ENCODE data around the gene RIPOR2. TPM values are rescaled to one million over a fixed set of nuclear protein-coding genes. Genes with fewer than 3 reads are reported as not detected.

Gene RIPOR2
- total RNA-seq, 1 donor from 2014 or later = 9.9 TPM

- Histone ChIP-seq H3K36me3 (ENCODE audit: control insufficient read depth in 3 of 3, insufficient read depth in 3 of 3, low read length in 3 of 3) (no peaks in the 10 kb centered on the region), H3K4me3 (ENCODE audit: low read length in 3 of 3) (no peak overlapping the region), H3K4me1 (ENCODE audit: control insufficient read depth in 3 of 3, insufficient read depth in 3 of 3, low read length in 3 of 3) (peaks cover 14 to 37% (median 23%) of the 10 kb centered on the region in 3 donors), H3K9me3 (ENCODE audit: control insufficient read depth in 3 of 3, low read length in 3 of 3) (peaks cover 0 to under 1% (median 0%) of the 10 kb centered on the region in 3 donors), H3K27me3 (ENCODE audit: control insufficient read depth in 3 of 3, insufficient read depth in 3 of 3, low read length in 3 of 3) (no peaks in the 10 kb centered on the region), H3K27ac (ENCODE audit: low read depth, low read length) (no peak overlapping the region), H3K9ac (ENCODE audit: low read depth in 1 of 3, low read length in 3 of 3) (no peak overlapping the region)
Observed at GRCh38 chr6:24898676-24899075, 37.1 kb downstream of the RIPOR2 start.

- Histone ChIP-seq H3K27me3 (ENCODE audit: control insufficient read depth in 3 of 3, insufficient read depth in 3 of 3, low read length in 3 of 3) (no peaks in the 10 kb centered on the region), H3K9ac (ENCODE audit: low read depth in 1 of 3, low read length in 3 of 3) (no peak overlapping the region), H3K9me3 (ENCODE audit: control insufficient read depth in 3 of 3, low read length in 3 of 3) (no peaks in the 10 kb centered on the region), H3K4me3 (ENCODE audit: low read length in 3 of 3) (no peak overlapping the region), H3K36me3 (ENCODE audit: control insufficient read depth in 3 of 3, insufficient read depth in 3 of 3, low read length in 3 of 3) (no peaks in the 10 kb centered on the region), H3K4me1 (ENCODE audit: control insufficient read depth in 3 of 3, insufficient read depth in 3 of 3, low read length in 3 of 3) (peaks cover 14 to 29% (median 18%) of the 10 kb centered on the region in 3 donors), H3K27ac (ENCODE audit: low read depth, low read length) (no peak overlapping the region)
Observed at GRCh38 chr6:24897186-24897585, 38.6 kb downstream of the RIPOR2 start.

GRCh38 chr6:24893342-24893850 lies 42.4 kb downstream of the RIPOR2 start:
- Histone ChIP-seq H3K27ac (ENCODE audit: low read depth, low read length) (no peak overlapping the region), H3K36me3 (ENCODE audit: control insufficient read depth in 3 of 3, insufficient read depth in 3 of 3, low read length in 3 of 3) (no peaks in the 10 kb centered on the region), H3K4me1 (ENCODE audit: control insufficient read depth in 3 of 3, insufficient read depth in 3 of 3, low read length in 3 of 3) (peaks cover 9 to 20% (median 10%) of the 10 kb centered on the region in 3 donors), H3K9me3 (ENCODE audit: control insufficient read depth in 3 of 3, low read length in 3 of 3) (no peaks in the 10 kb centered on the region), H3K9ac (ENCODE audit: low read depth in 1 of 3, low read length in 3 of 3) (no peak overlapping the region), H3K27me3 (ENCODE audit: control insufficient read depth in 3 of 3, insufficient read depth in 3 of 3, low read length in 3 of 3) (no peaks in the 10 kb centered on the region), H3K4me3 (ENCODE audit: low read length in 3 of 3) (no peak overlapping the region)

GRCh38 chr6:24891004-24891403 lies 44.8 kb downstream of the RIPOR2 start:
- Histone ChIP-seq H3K4me3 (ENCODE audit: low read length in 3 of 3) (peak overlapping the region in 1 of 3 donors; percentile 8), H3K4me1 (ENCODE audit: control insufficient read depth in 3 of 3, insufficient read depth in 3 of 3, low read length in 3 of 3) (peaks cover 8 to 25% (median 19%) of the 10 kb centered on the region in 3 donors)

GRCh38 chr6:24890471-24890870 lies 45.3 kb downstream of the RIPOR2 start:
- Histone ChIP-seq H3K4me1 (ENCODE audit: control insufficient read depth in 3 of 3, insufficient read depth in 3 of 3, low read length in 3 of 3) (peaks cover 8 to 25% (median 19%) of the 10 kb centered on the region in 3 donors), H3K36me3 (ENCODE audit: control insufficient read depth in 3 of 3, insufficient read depth in 3 of 3, low read length in 3 of 3) (no peaks in the 10 kb centered on the region), H3K4me3 (ENCODE audit: low read length in 3 of 3) (no peak overlapping the region), H3K27ac (ENCODE audit: low read depth, low read length) (no peak overlapping the region), H3K9ac (ENCODE audit: low read depth in 1 of 3, low read length in 3 of 3) (no peak overlapping the region), H3K27me3 (ENCODE audit: control insufficient read depth in 3 of 3, insufficient read depth in 3 of 3, low read length in 3 of 3) (no peaks in the 10 kb centered on the region), H3K9me3 (ENCODE audit: control insufficient read depth in 3 of 3, low read length in 3 of 3) (no peaks in the 10 kb centered on the region)

More at GRCh38 chr6:24891004-24891403, 44.8 kb downstream of the RIPOR2 start:
- no peak overlapping the region for H3K27ac ChIP-seq (ENCODE audit: low read depth, low read length)
- no peaks in the 10 kb centered on the region for H3K27me3 ChIP-seq (ENCODE audit: control insufficient read depth in 3 of 3, insufficient read depth in 3 of 3, low read length in 3 of 3)
- no peaks in the 10 kb centered on the region for H3K9me3 ChIP-seq (ENCODE audit: control insufficient read depth in 3 of 3, low read length in 3 of 3)
- no peaks in the 10 kb centered on the region for H3K36me3 ChIP-seq (ENCODE audit: control insufficient read depth in 3 of 3, insufficient read depth in 3 of 3, low read length in 3 of 3)
- H3K9ac ChIP-seq (ENCODE audit: low read depth in 1 of 3, low read length in 3 of 3) = peak overlapping the region in 1 of 3 donors; percentile 26

GRCh38 chr6:24888715-24889370 lies 46.9 kb downstream of the RIPOR2 start:
- Histone ChIP-seq H3K9me3 (ENCODE audit: control insufficient read depth in 3 of 3, low read length in 3 of 3) (no peaks in the 10 kb centered on the region), H3K4me3 (ENCODE audit: low read length in 3 of 3) (no peak overlapping the region), H3K27me3 (ENCODE audit: control insufficient read depth in 3 of 3, insufficient read depth in 3 of 3, low read length in 3 of 3) (no peaks in the 10 kb centered on the region), H3K9ac (ENCODE audit: low read depth in 1 of 3, low read length in 3 of 3) (no peak overlapping the region), H3K27ac (ENCODE audit: low read depth, low read length) (no peak overlapping the region), H3K36me3 (ENCODE audit: control insufficient read depth in 3 of 3, insufficient read depth in 3 of 3, low read length in 3 of 3) (no peaks in the 10 kb centered on the region), H3K4me1 (ENCODE audit: control insufficient read depth in 3 of 3, insufficient read depth in 3 of 3, low read length in 3 of 3) (peaks cover 8 to 25% (median 18%) of the 10 kb centered on the region in 3 donors)

GRCh38 chr6:24887545-24888140 lies 48.1 kb downstream of the RIPOR2 start:
- H3K9me3 ChIP-seq (ENCODE audit: control insufficient read depth in 3 of 3, low read length in 3 of 3) = no peaks in the 10 kb centered on the region
- peaks cover 8 to 22% (median 19%) of the 10 kb centered on the region in 3 donors for H3K4me1 ChIP-seq (ENCODE audit: control insufficient read depth in 3 of 3, insufficient read depth in 3 of 3, low read length in 3 of 3)
- no peaks in the 10 kb centered on the region for H3K36me3 ChIP-seq (ENCODE audit: control insufficient read depth in 3 of 3, insufficient read depth in 3 of 3, low read length in 3 of 3)
- H3K4me3 ChIP-seq (ENCODE audit: low read length in 3 of 3) = no peak overlapping the region
- no peak overlapping the region for H3K9ac ChIP-seq (ENCODE audit: low read depth in 1 of 3, low read length in 3 of 3)
- peak overlapping the region; percentile 4 for H3K27ac ChIP-seq (ENCODE audit: low read depth, low read length)
- H3K27me3 ChIP-seq (ENCODE audit: control insufficient read depth in 3 of 3, insufficient read depth in 3 of 3, low read length in 3 of 3) = no peaks in the 10 kb centered on the region

GRCh38 chr6:24883618-24884017 lies 52.1 kb downstream of the RIPOR2 start:
- no peaks in the 10 kb centered on the region for H3K27me3 ChIP-seq (ENCODE audit: control insufficient read depth in 3 of 3, insufficient read depth in 3 of 3, low read length in 3 of 3)
- no peaks in the 10 kb centered on the region for H3K9me3 ChIP-seq (ENCODE audit: control insufficient read depth in 3 of 3, low read length in 3 of 3)
- no peak overlapping the region for H3K27ac ChIP-seq (ENCODE audit: low read depth, low read length)
- no peaks in the 10 kb centered on the region for H3K36me3 ChIP-seq (ENCODE audit: control insufficient read depth in 3 of 3, insufficient read depth in 3 of 3, low read length in 3 of 3)
- H3K4me3 ChIP-seq (ENCODE audit: low read length in 3 of 3) = no peak overlapping the region
- H3K9ac ChIP-seq (ENCODE audit: low read depth in 1 of 3, low read length in 3 of 3) = no peak overlapping the region
- H3K4me1 ChIP-seq (ENCODE audit: control insufficient read depth in 3 of 3, insufficient read depth in 3 of 3, low read length in 3 of 3) = peaks cover 5 to 20% (median 13%) of the 10 kb centered on the region in 3 donors

GRCh38 chr6:24882835-24883555 lies 52.8 kb downstream of the RIPOR2 start:
- H3K9ac ChIP-seq (ENCODE audit: low read depth in 1 of 3, low read length in 3 of 3) = no peak overlapping the region

More at GRCh38 chr6:24882835-24883555, 52.8 kb downstream of the RIPOR2 start:
- no peak overlapping the region for H3K4me3 ChIP-seq (ENCODE audit: low read length in 3 of 3)
- H3K27ac ChIP-seq (ENCODE audit: low read depth, low read length) = no peak overlapping the region
- peaks cover 5 to 18% (median 13%) of the 10 kb centered on the region in 3 donors for H3K4me1 ChIP-seq (ENCODE audit: control insufficient read depth in 3 of 3, insufficient read depth in 3 of 3, low read length in 3 of 3)
- H3K9me3 ChIP-seq (ENCODE audit: control insufficient read depth in 3 of 3, low read length in 3 of 3) = no peaks in the 10 kb centered on the region
- H3K27me3 ChIP-seq (ENCODE audit: control insufficient read depth in 3 of 3, insufficient read depth in 3 of 3, low read length in 3 of 3) = no peaks in the 10 kb centered on the region
- H3K36me3 ChIP-seq (ENCODE audit: control insufficient read depth in 3 of 3, insufficient read depth in 3 of 3, low read length in 3 of 3) = no peaks in the 10 kb centered on the region
